Measurements from ENCODE around the gene PIEZO1. TPM values are rescaled to one million over a fixed set of nuclear protein-coding genes. Genes with fewer than 3 reads are reported as not detected.

The PIEZO1 gene
- polyA plus RNA-seq, 2 of the 4 experiments (the other 2 are of a cell fraction) = 26.1 to 84.7 TPM

DNA sequence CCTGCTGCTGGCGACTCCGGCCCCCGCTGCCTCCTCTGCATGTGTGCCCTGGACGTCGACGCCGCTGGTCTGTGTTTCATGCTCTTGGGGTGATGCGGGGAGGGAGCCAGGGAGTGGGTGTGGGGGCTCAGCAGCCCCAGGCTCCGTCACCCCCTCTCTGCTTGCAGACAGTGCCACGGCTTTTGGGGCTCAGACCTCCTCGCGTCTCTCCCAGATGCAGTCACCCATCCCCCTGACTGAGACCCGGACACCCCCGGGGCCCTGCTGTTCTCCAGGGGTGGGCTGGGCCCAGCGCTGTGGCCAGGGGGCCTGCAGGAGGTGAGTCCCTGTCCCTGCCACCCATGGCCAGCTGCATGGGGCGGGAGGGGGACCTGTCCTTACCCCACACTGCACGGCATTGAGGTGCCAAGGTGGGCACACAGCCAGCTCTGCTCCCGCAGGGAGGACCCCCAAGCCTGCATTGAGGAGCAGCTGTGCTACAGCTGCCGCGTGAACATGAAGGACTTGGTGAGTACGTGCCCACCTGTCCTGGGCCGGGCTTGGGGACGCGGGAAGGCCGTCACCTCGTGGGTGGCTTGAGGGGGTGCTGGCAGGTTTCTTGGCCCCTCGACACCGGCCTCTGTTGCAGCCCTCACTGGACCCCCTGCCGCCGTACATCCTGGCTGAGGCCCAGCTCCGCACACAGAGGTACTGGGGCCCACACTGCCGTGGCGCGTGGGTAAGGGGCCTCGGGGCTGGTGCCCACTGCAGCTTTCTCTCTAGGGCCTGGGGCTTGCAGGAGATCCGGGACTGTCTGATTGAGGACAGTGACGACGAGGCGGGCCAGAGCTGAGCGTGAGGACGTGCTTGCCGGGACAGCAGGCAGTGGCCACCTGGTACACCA is 70.4 kb downstream of the PIEZO1 start:
- Histone ChIP-seq H3K4me1 (no peaks in the 10 kb centered on the region), H3K4me3 (no peak overlapping the region), H3K4me2 (no peak overlapping the region), H3K27ac (no peak overlapping the region), H3K9me3 (no peaks in the 10 kb centered on the region)
- TF ChIP-seq POLR2A (IDR thresholded peaks at IDR 0.05; ENCODE audit: low read length) = no peak
- no peak for TF ChIP-seq SMC3 (IDR thresholded peaks at IDR 0.05)
- TF ChIP-seq, protein P1, sequence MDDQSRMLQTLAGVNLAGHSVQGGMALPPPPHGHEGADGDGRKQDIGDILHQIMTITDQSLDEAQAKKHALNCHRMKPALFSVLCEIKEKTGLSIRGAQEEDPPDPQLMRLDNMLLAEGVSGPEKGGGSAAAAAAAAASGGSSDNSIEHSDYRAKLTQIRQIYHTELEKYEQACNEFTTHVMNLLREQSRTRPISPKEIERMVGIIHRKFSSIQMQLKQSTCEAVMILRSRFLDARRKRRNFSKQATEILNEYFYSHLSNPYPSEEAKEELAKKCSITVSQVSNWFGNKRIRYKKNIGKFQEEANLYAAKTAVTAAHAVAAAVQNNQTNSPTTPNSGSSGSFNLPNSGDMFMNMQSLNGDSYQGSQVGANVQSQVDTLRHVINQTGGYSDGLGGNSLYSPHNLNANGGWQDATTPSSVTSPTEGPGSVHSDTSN (IDR thresholded peaks at IDR 0.05) = no peak
- no peak for TF ChIP-seq GATA3 (IDR thresholded peaks at IDR 0.05; ENCODE audit: borderline replicate concordance)
- no peak for FAIRE-seq
- ChIA-PET POLR2A (interaction anchor here (1.0 kb wide), 1 partner anchor 8 kb away, joined by 3 read pairs; no protein-coding TSS in a partner anchor), CTCF (interaction anchor here (0.9 to 4.1 kb wide), 4 partner anchors 8 to 70 kb away, joined by 3 to 36 read pairs (median 4); partner anchors contain the start of gene PIEZO1)
- 92% methylated on average over 33 of the region's 42 CpGs for WGBS (ENCODE audit: missing lambda C conversion rate)
- ATAC-seq = no peak
- no peak for DNase-seq (ENCODE audit: low read depth in 1 of 2, low spot score in 1 of 2)

DNA sequence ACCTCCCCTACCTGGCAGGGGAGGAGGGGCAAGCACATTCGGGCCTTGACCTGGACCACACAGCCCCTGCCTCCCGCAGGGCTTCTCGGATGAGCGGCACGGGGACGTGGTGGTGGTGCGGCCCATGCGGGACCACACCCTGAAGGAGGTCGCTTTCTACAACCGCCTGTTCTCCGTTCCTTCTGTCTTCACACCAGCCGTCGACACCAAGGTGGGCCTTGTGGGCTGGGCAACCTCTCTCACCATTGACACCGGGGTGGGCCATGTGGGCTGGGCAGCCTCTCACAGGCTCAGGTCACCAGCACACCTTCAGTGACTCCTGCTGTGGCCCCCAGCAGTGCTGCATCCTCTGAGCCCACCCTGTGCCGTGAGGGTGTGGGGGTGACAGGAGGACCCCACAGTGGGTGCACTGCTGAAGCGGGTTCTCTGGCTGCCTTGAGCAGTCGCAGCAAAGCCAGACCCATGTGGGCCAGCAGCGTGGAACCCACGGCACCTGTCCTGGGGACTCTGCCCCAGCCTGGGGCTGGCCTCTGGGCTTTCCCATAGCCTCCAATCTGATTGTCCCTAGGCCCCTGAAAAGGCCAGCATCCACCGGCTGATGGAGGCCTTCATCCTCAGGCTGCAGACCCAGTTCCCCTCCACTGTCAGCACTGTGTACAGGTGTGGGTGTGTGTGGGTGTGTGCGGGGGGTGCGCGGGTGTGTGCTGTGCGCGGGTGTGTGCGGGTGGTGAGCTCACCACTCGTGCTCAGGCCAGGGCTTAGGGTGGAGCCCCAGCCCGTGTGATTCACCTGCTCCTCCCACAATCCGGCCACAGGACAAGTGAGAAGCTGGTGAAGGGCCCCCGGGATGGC is 71.2 kb downstream of the PIEZO1 start:
- WGBS (ENCODE audit: missing lambda C conversion rate) = 81% methylated on average over 25 of the region's 30 CpGs

More for the DNA sequence above, 71.2 kb downstream of the PIEZO1 start:
- ATAC-seq (peak in 1 of 2 experiments; percentile 42; a peak in 3 of 6 replicates), DNase-seq (ENCODE audit: low read depth in 1 of 2, low spot score in 1 of 2) (no peak), FAIRE-seq (no peak)
- no peak for TF ChIP-seq HDAC2 (IDR thresholded peaks at IDR 0.05)
- no peak for TF ChIP-seq JUN (IDR thresholded peaks at IDR 0.05)
- TF ChIP-seq, protein P2, sequence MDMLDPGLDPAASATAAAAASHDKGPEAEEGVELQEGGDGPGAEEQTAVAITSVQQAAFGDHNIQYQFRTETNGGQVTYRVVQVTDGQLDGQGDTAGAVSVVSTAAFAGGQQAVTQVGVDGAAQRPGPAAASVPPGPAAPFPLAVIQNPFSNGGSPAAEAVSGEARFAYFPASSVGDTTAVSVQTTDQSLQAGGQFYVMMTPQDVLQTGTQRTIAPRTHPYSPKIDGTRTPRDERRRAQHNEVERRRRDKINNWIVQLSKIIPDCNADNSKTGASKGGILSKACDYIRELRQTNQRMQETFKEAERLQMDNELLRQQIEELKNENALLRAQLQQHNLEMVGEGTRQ (IDR thresholded peaks at IDR 0.05) = no peak
- no peak for TF ChIP-seq E2F6 (IDR thresholded peaks at IDR 0.05; ENCODE audit: borderline replicate concordance, low read depth)
- TF ChIP-seq, protein P3, sequence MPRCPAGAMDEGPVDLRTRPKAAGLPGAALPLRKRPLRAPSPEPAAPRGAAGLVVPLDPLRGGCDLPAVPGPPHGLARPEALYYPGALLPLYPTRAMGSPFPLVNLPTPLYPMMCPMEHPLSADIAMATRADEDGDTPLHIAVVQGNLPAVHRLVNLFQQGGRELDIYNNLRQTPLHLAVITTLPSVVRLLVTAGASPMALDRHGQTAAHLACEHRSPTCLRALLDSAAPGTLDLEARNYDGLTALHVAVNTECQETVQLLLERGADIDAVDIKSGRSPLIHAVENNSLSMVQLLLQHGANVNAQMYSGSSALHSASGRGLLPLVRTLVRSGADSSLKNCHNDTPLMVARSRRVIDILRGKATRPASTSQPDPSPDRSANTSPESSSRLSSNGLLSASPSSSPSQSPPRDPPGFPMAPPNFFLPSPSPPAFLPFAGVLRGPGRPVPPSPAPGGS (IDR thresholded peaks at IDR 0.05) = no peak
- TF ChIP-seq SREBF2 (IDR thresholded peaks at IDR 0.05) = no peak
- no peak for TF ChIP-seq NFE2L2 (conservative IDR thresholded peaks at IDR 0.05; ENCODE audit: low read length)
- TF ChIP-seq PHF8 (IDR thresholded peaks at IDR 0.05; ENCODE audit: borderline replicate concordance, low read depth) = no peak
- no peak for TF ChIP-seq RCOR1 (IDR thresholded peaks at IDR 0.05; ENCODE audit: low read depth, low read length)
- TF ChIP-seq SMC3 (IDR thresholded peaks at IDR 0.05) = no peak
- TF ChIP-seq ZSCAN20 (CRISPR knock-in tag; IDR thresholded peaks at IDR 0.05) = no peak
- no peak for TF ChIP-seq REST (IDR thresholded peaks at IDR 0.05)
- TF ChIP-seq RAD21 (conservative IDR thresholded peaks at IDR 0.05 in 1 of 2, IDR thresholded peaks at IDR 0.05 in 1 of 2) = no peak
- TF ChIP-seq BHLHE40 (IDR thresholded peaks at IDR 0.05; ENCODE audit: low read depth, low read length) = no peak
- no peak for TF ChIP-seq GATA3 (IDR thresholded peaks at IDR 0.05; ENCODE audit: borderline replicate concordance)
- no peak for TF ChIP-seq MAFK (IDR thresholded peaks at IDR 0.05; ENCODE audit: partially characterized antibody)
- TF ChIP-seq RFX5 (IDR thresholded peaks at IDR 0.05) = no peak
- TF ChIP-seq ESRRA (IDR thresholded peaks at IDR 0.05; ENCODE audit: borderline replicate concordance, low read length) = no peak
- no peak for TF ChIP-seq JUNB (IDR thresholded peaks at IDR 0.05)
- TF ChIP-seq EHF (CRISPR knock-in tag; IDR thresholded peaks at IDR 0.05) = no peak
- CTCF ChIA-PET = interaction anchor here (0.9 to 4.1 kb wide), 3 partner anchors 9 to 38 kb away, joined by 3 to 36 read pairs (median 4); no protein-coding TSS in a partner anchor
- POLR2A ChIA-PET = no interaction called here
- no peaks in the 10 kb centered on the region for H3K4me1 ChIP-seq
- no peak overlapping the region for H3K4me3 ChIP-seq
- no peak overlapping the region for H3K4me2 ChIP-seq
- no peaks in the 10 kb centered on the region for H3K9me3 ChIP-seq
- no peak overlapping the region for H3K27ac ChIP-seq
